ENCODE measurements around the gene CNP. TPM values are rescaled to one million over a fixed set of nuclear protein-coding genes. Genes with fewer than 3 reads are reported as not detected.
A peak's percentile ranks its signal among the peaks of the same experiment; 100 is the strongest.
"Not testable (repeated sequence)": the region's sequence is repeated elsewhere in the genome, so short reads cannot be mapped to it uniquely, and the experiment has no call there.

CNP gene
- total RNA-seq, 2 donors from 2014 or later: 64.3 to 79.6 TPM

DNA sequence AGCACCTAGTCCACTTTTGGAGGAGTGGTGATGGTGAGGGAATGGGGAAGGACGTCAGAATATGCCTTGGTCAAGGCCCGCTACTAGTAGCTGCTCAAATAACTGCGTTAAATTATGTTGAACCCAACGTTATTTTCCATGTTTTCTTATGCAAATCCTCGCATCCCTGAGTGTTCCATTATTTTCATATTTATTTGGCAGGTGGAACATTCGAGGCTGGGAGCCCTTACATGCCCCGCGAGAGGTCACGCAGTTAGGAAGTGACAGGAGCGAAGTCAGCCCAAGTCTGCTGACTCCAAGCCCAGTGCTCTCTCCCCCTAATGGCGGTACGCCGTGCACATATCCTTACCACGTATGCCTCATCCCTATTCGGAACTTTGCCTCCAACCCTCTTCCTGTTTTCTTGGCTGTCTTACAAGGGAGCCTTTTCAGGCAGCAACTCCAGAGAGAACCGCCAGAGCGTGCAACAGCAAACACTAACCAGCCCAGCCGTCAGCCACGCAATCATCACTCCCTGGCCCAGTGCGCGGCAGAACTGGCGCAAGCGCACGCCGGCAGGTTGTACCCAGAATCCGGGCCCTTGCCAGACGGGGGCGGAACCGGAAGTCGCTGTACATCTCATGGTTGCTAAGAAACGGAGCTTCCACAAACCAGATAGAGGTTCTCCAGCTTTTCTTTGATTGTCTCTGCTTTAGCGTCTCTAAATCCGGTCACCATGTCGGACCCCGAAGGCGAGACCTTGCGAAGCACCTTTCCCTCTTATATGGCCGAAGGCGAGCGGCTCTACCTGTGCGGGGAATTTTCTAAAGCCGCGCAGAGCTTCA lies 36.4 kb upstream of the CNP start, which contains the start of gene ODAD4:
TSS of gene ODAD4 (plus strand) at position 609 of the 824 bp plus-strand sequence. CDS start at position 716, 107 bp downstream.
- DNase-seq: peak; percentile 100
- Mint-ChIP-seq H3K4me1 (peaks cover 8% of the 10 kb centered on the region), H3K27me3 (ENCODE audit: insufficient read depth) (no peaks in the 10 kb centered on the region), H3K36me3 (ENCODE audit: low read depth) (peaks cover under 1% of the 10 kb centered on the region), H3K9me3 (no peaks in the 10 kb centered on the region), H3K4me3 (peak within 1 kb of the TSS; percentile 76), H3K27ac (peak within 1 kb of the TSS; percentile 98)
- Histone ChIP-seq H3K4me3 (ENCODE audit: low read length) (peak within 1 kb of the TSS; percentile 95), H3K9me3 (ENCODE audit: control insufficient read depth, low read length) (no peaks in the 10 kb centered on the region), H3K4me1 (ENCODE audit: control insufficient read depth, insufficient read depth, low read length) (no peaks in the 10 kb centered on the region), H3K27ac (ENCODE audit: low read depth, low read length) (no peak within 1 kb of the TSS), H3K9ac (ENCODE audit: extremely low read depth, low read length, poor library complexity, severe bottlenecking) (peak within 1 kb of the TSS; percentile 59), H3K27me3 (ENCODE audit: control insufficient read depth, insufficient read depth, low read length, poor library complexity, severe bottlenecking) (no peaks in the 10 kb centered on the region), H3K36me3 (ENCODE audit: control insufficient read depth, insufficient read depth, low read length) (no peaks in the 10 kb centered on the region)
- peak; percentile 69 for TF ChIP-seq CTCF (conservative IDR thresholded peaks at IDR 0.05)
- 3 to 4% methylated on average over 25 to 43 of the region's 43 CpGs for WGBS, 2 experiments (ENCODE audit: insufficient coverage in 1 of 2, insufficient read length in 1 of 2)

DNA sequence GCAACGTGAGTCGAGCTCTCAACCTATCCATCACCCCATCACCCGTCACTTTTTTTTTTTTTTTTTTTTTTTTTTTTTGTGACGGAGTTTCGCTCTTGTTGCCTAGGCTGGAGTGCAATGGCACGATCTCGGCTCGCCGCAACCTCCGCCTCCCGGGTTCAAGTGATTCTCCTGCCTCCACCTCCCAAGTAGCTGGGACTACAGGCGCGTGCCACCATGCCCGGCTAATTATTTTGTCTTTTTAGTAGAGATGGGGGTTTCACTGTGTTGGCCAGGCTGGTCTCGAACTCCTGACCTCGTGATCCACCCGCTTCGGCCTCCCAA lies 35.8 kb upstream of the CNP start:
- not testable (repeated sequence) for H3K9me3 ChIP-seq (ENCODE audit: control insufficient read depth, low read length); H3K9me3 Mint-ChIP-seq; H3K36me3 Mint-ChIP-seq (ENCODE audit: low read depth); H3K27me3 ChIP-seq (ENCODE audit: control insufficient read depth, insufficient read depth, low read length, poor library complexity, severe bottlenecking); H3K27me3 Mint-ChIP-seq (ENCODE audit: insufficient read depth); DNase-seq; H3K4me1 ChIP-seq (ENCODE audit: control insufficient read depth, insufficient read depth, low read length); H3K4me1 Mint-ChIP-seq; H3K36me3 ChIP-seq (ENCODE audit: control insufficient read depth, insufficient read depth, low read length); H3K27ac ChIP-seq (ENCODE audit: low read depth, low read length)
- Histone ChIP-seq H3K4me3 (ENCODE audit: low read length) (peak overlapping the region; percentile 95), H3K9ac (ENCODE audit: extremely low read depth, low read length, poor library complexity, severe bottlenecking) (peak overlapping the region; percentile 59)
- peak overlapping the region; percentile 76 for H3K4me3 Mint-ChIP-seq
- peak overlapping the region; percentile 98 for H3K27ac Mint-ChIP-seq
- WGBS, 2 experiments (ENCODE audit: insufficient coverage in 1 of 2, insufficient read length in 1 of 2): 61 to 91% methylated on average over 7 to 17 of the region's 18 CpGs

- H3K9me3 Mint-ChIP-seq; H3K4me3 ChIP-seq (ENCODE audit: low read length); H3K27ac Mint-ChIP-seq; H3K27ac ChIP-seq (ENCODE audit: low read depth, low read length); H3K9ac ChIP-seq (ENCODE audit: extremely low read depth, low read length, poor library complexity, severe bottlenecking); H3K36me3 Mint-ChIP-seq (ENCODE audit: low read depth); H3K4me1 Mint-ChIP-seq; H3K27me3 ChIP-seq (ENCODE audit: control insufficient read depth, insufficient read depth, low read length, poor library complexity, severe bottlenecking); H3K36me3 ChIP-seq (ENCODE audit: control insufficient read depth, insufficient read depth, low read length); H3K4me1 ChIP-seq (ENCODE audit: control insufficient read depth, insufficient read depth, low read length); H3K9me3 ChIP-seq (ENCODE audit: control insufficient read depth, low read length); H3K4me3 Mint-ChIP-seq; DNase-seq; H3K27me3 Mint-ChIP-seq (ENCODE audit: insufficient read depth): not testable (repeated sequence)
- WGBS, 2 experiments (ENCODE audit: insufficient coverage in 1 of 2, insufficient read length in 1 of 2): 95 to 100% methylated on average over 2 to 4 of the region's 4 CpGs
These were observed 34.9 kb upstream of the CNP start for GRCh38 chr17:41931715-41932114.

- no peak overlapping the region for H3K4me3 ChIP-seq (ENCODE audit: low read length)
- no peak for DNase-seq
- H3K27ac ChIP-seq (ENCODE audit: low read depth, low read length): no peak overlapping the region
- WGBS, 2 experiments (ENCODE audit: insufficient coverage in 1 of 2, insufficient read length in 1 of 2): 80% methylated on average over 2 of the region's 2 CpGs; no CpG with 5 or more reads in 1 of the 2 experiments
- no peak overlapping the region for H3K4me3 Mint-ChIP-seq
- H3K27ac Mint-ChIP-seq: no peak overlapping the region
- H3K4me1 ChIP-seq (ENCODE audit: control insufficient read depth, insufficient read depth, low read length): no peaks in the 10 kb centered on the region
- H3K9ac ChIP-seq (ENCODE audit: extremely low read depth, low read length, poor library complexity, severe bottlenecking): no peak overlapping the region
- H3K27me3 ChIP-seq (ENCODE audit: control insufficient read depth, insufficient read depth, low read length, poor library complexity, severe bottlenecking): no peaks in the 10 kb centered on the region
- no peaks in the 10 kb centered on the region for H3K9me3 Mint-ChIP-seq
- H3K9me3 ChIP-seq (ENCODE audit: control insufficient read depth, low read length): no peaks in the 10 kb centered on the region
- TF ChIP-seq CTCF (conservative IDR thresholded peaks at IDR 0.05): no peak
- no peaks in the 10 kb centered on the region for H3K36me3 ChIP-seq (ENCODE audit: control insufficient read depth, insufficient read depth, low read length)
- no peaks in the 10 kb centered on the region for H3K27me3 Mint-ChIP-seq (ENCODE audit: insufficient read depth)
- peaks cover 7% of the 10 kb centered on the region for H3K36me3 Mint-ChIP-seq (ENCODE audit: low read depth)
- H3K4me1 Mint-ChIP-seq: peaks cover 8% of the 10 kb centered on the region
These were observed 33.7 kb upstream of the CNP start for GRCh38 chr17:41932816-41933389.

All from endodermal cell (in vitro differentiated cells).